ENCODE data around the gene TPO. TPM values are rescaled to one million over a fixed set of nuclear protein-coding genes. Genes with fewer than 3 reads are reported as not detected.

Gene TPO
- total RNA-seq, 2 donors from 2014 or later, result 0.80 to 0.94 TPM

- DNase-seq, result no peak
- Histone ChIP-seq H3K4me3 (no peak overlapping the region), H3K36me3 (no peaks in the 10 kb centered on the region), H3K9me3 (no peaks in the 10 kb centered on the region), H3K4me1 (no peaks in the 10 kb centered on the region), H3K27ac (no peak overlapping the region), H3K27me3 (no peaks in the 10 kb centered on the region), H3K9ac (ENCODE audit: low read depth in 2 of 2, low read length in 2 of 2) (no peak overlapping the region)
- intact Hi-C loops (cut with DNase I), result no loop called here
- TF ChIP-seq CTCF (IDR thresholded peaks at IDR 0.05), result no peak
These were observed 80.3 kb downstream of the TPO start for GRCh38 chr2:1493431-1494126.

GRCh38 chr2:1494257-1494656, 81.0 kb downstream of the TPO start:
- no peaks in the 10 kb centered on the region for H3K9me3 ChIP-seq
- no peak for DNase-seq

GRCh38 chr2:1494906-1495305, 81.6 kb downstream of the TPO start:
- H3K9me3 ChIP-seq, result no peaks in the 10 kb centered on the region
- H3K4me1 ChIP-seq, result no peaks in the 10 kb centered on the region
- TF ChIP-seq CTCF (IDR thresholded peaks at IDR 0.05), result no peak
- H3K27ac ChIP-seq, result no peak overlapping the region
- no peaks in the 10 kb centered on the region for H3K27me3 ChIP-seq
- no peak for DNase-seq
- H3K9ac ChIP-seq (ENCODE audit: low read depth in 2 of 2, low read length in 2 of 2), result no peak overlapping the region
- H3K36me3 ChIP-seq, result no peaks in the 10 kb centered on the region
- intact Hi-C loops (cut with DNase I), result no loop called here
- no peak overlapping the region for H3K4me3 ChIP-seq

More at GRCh38 chr2:1494257-1494656, 81.0 kb downstream of the TPO start:
- no peak overlapping the region for H3K9ac ChIP-seq (ENCODE audit: low read depth in 2 of 2, low read length in 2 of 2)
- H3K4me1 ChIP-seq, result no peaks in the 10 kb centered on the region
- H3K27me3 ChIP-seq, result no peaks in the 10 kb centered on the region
- TF ChIP-seq CTCF (IDR thresholded peaks at IDR 0.05), result no peak
- no peak overlapping the region for H3K27ac ChIP-seq
- intact Hi-C loops (cut with DNase I), result no loop called here
- H3K36me3 ChIP-seq, result no peaks in the 10 kb centered on the region
- no peak overlapping the region for H3K4me3 ChIP-seq

- Histone ChIP-seq H3K9me3 (no peaks in the 10 kb centered on the region), H3K27me3 (no peaks in the 10 kb centered on the region), H3K27ac (no peak overlapping the region), H3K4me3 (no peak overlapping the region), H3K4me1 (no peaks in the 10 kb centered on the region), H3K36me3 (no peaks in the 10 kb centered on the region), H3K9ac (ENCODE audit: low read depth in 2 of 2, low read length in 2 of 2) (no peak overlapping the region)
- DNase-seq, result no peak
- intact Hi-C loops (cut with DNase I), result no loop called here
- no peak for TF ChIP-seq CTCF (IDR thresholded peaks at IDR 0.05)
These were observed 82.6 kb downstream of the TPO start for GRCh38 chr2:1495676-1496358.

- H3K4me3 ChIP-seq, result no peak overlapping the region
- intact Hi-C loops (cut with DNase I), result no loop called here
- no peak for TF ChIP-seq CTCF (IDR thresholded peaks at IDR 0.05)
- no peaks in the 10 kb centered on the region for H3K9me3 ChIP-seq
- H3K36me3 ChIP-seq, result no peaks in the 10 kb centered on the region
- no peaks in the 10 kb centered on the region for H3K27me3 ChIP-seq
- no peak overlapping the region for H3K27ac ChIP-seq
- H3K9ac ChIP-seq (ENCODE audit: low read depth in 2 of 2, low read length in 2 of 2), result no peak overlapping the region
- no peak for DNase-seq
- no peaks in the 10 kb centered on the region for H3K4me1 ChIP-seq
These were observed 83.1 kb downstream of the TPO start for GRCh38 chr2:1496359-1496821.
